HEK293 (cell line): ENCODE results near the gene GNAI2.

ENCODE experiments used
- CTCF ChIA-PET: fragments of 350-600 bp; formaldehyde crosslinking; extraction: SDS; loops from one replicate; lab custom pipeline; 2021; ENCODE audit warnings: antibody characterized with exemption; lab: Yijun Ruan, JAX
- POLR2A ChIA-PET: fragments of 300-600 bp; formaldehyde crosslinking; extraction: SDS; loops from one replicate; lab custom pipeline; 2020; ENCODE audit warnings: antibody characterized with exemption, inconsistent platforms; lab: Yijun Ruan, JAX
- H3K27ac ChIP-seq: fragments of 200-500 bp; sonication (Bioruptor generic); 2 replicates; pipeline ENCODE4 v1.5.1; 2014; ENCODE audit warnings: low read depth, low read length, control low read depth, inconsistent platforms; ENCODE audit errors: extremely low read depth
- H3K36me3 ChIP-seq, 2 experiments: fragments of 200-500 bp in 1 of 2; sonication (Bioruptor generic) in 1 of 2; 1 replicate in 1 of 2; 2 replicates in 1 of 2; pipeline ENCODE4 v1.5.1; 2014 to 2017; ENCODE audit warnings: inconsistent platforms in 2 of 2, low read length in 2 of 2; ENCODE audit not compliant: control insufficient read depth in 2 of 2, insufficient read depth in 1 of 2
- H3K4me1 ChIP-seq: fragments of 200-500 bp; sonication (Bioruptor generic); 2 replicates; pipeline ENCODE4 v1.5.1; 2014; ENCODE audit warnings: mild to moderate bottlenecking, low read length, inconsistent platforms; ENCODE audit not compliant: control insufficient read depth, insufficient read depth
- H3K4me3 ChIP-seq: 2 replicates; pipeline ENCODE4 v1.5.1; 2011; ENCODE audit warnings: low read depth, mild to moderate bottlenecking, control low read depth, low read length, moderate library complexity
- H3K9me3 ChIP-seq: fragments of 200-500 bp; sonication (Bioruptor generic); 2 replicates; pipeline ENCODE4 v1.5.1; 2014; ENCODE audit warnings: low read depth, low read length, inconsistent platforms; ENCODE audit not compliant: control insufficient read depth, insufficient read depth
- FEZF1 ChIP-seq: fragments of 450-650 bp; formaldehyde crosslinking; IDR thresholded peaks from 2 replicates; pipeline ENCODE4 v1.5.1; 2016; ENCODE audit warnings: missing biosample characterization, missing genetic modification characterization
- PATZ1 ChIP-seq: fragments of 450-650 bp; formaldehyde crosslinking; IDR thresholded peaks from 2 replicates; pipeline ENCODE4 v1.5.1; 2016; ENCODE audit warnings: missing biosample characterization, missing genetic modification characterization
- PBX3 ChIP-seq: sonication (generic); formaldehyde crosslinking; IDR thresholded peaks from 2 replicates; pipeline ENCODE4 v1.8.1; 2022; ENCODE audit warnings: mild to moderate bottlenecking, moderate library complexity, missing genetic modification reagents
- SETDB1 ChIP-seq: IDR thresholded peaks from one replicate; pipeline ENCODE4 v1.6.1; 2017; ENCODE audit warnings: mild to moderate bottlenecking, low read length, moderate library complexity, mixed read lengths; ENCODE audit not compliant: insufficient read length
- TCF7L2 ChIP-seq: IDR thresholded peaks from 2 replicates; pipeline ENCODE4 v1.6.1; 2011; ENCODE audit warnings: low read depth, mild to moderate bottlenecking, inconsistent platforms, low read length, moderate library complexity, borderline replicate concordance
- ZFHX2 ChIP-seq: fragments of 450-650 bp; formaldehyde crosslinking; conservative IDR thresholded peaks from 2 replicates; pipeline ENCODE4 v1.5.1; 2016; ENCODE audit warnings: missing biosample characterization, missing genetic modification characterization
- ZNF121 ChIP-seq: fragments of 450-650 bp; formaldehyde crosslinking; IDR thresholded peaks from 2 replicates; pipeline ENCODE4 v1.5.1; 2016; ENCODE audit warnings: missing biosample characterization, missing genetic modification characterization
- ZNF157 ChIP-seq: fragments of 450-650 bp; formaldehyde crosslinking; IDR thresholded peaks from 2 replicates; pipeline ENCODE4 v1.5.1; 2016; ENCODE audit warnings: missing biosample characterization, missing genetic modification characterization
- ZNF16 ChIP-seq: fragments of 450-650 bp; formaldehyde crosslinking; IDR thresholded peaks from 2 replicates; pipeline ENCODE4 v1.5.1; 2016; ENCODE audit warnings: low read depth, missing biosample characterization, missing genetic modification characterization
- ZNF223 ChIP-seq: fragments of 450-650 bp; formaldehyde crosslinking; IDR thresholded peaks from 2 replicates; pipeline ENCODE4 v1.5.1; 2016; ENCODE audit warnings: missing biosample characterization, missing genetic modification characterization
- ZNF366 ChIP-seq: fragments of 450-650 bp; formaldehyde crosslinking; conservative IDR thresholded peaks from 2 replicates; pipeline ENCODE4 v1.5.1; 2016; ENCODE audit warnings: missing biosample characterization, missing genetic modification characterization
- ZNF394 ChIP-seq: fragments of 450-650 bp; formaldehyde crosslinking; IDR thresholded peaks from 2 replicates; pipeline ENCODE4 v1.5.1; 2016; ENCODE audit warnings: missing biosample characterization, missing genetic modification characterization, mild to moderate bottlenecking, moderate library complexity, borderline replicate concordance
- ZNF514 ChIP-seq: fragments of 450-650 bp; formaldehyde crosslinking; IDR thresholded peaks from 2 replicates; pipeline ENCODE4 v1.5.1; 2016; ENCODE audit warnings: missing biosample characterization, missing genetic modification characterization
- ZNF600 ChIP-seq: fragments of 450-650 bp; formaldehyde crosslinking; IDR thresholded peaks from 2 replicates; pipeline ENCODE4 v1.5.1; 2016; ENCODE audit warnings: missing biosample characterization, missing genetic modification characterization
- ZNF610 ChIP-seq: fragments of 450-650 bp; formaldehyde crosslinking; IDR thresholded peaks from 2 replicates; pipeline ENCODE4 v1.5.1; 2016; ENCODE audit warnings: missing biosample characterization, missing genetic modification characterization, borderline replicate concordance
- ZNF654 ChIP-seq: fragments of 450-650 bp; formaldehyde crosslinking; IDR thresholded peaks from 2 replicates; pipeline ENCODE4 v1.5.1; 2016; ENCODE audit warnings: low read depth, missing biosample characterization, missing genetic modification characterization
- TF ChIP-seq, protein P1 (sequence below): fragments of 450-650 bp; formaldehyde crosslinking; IDR thresholded peaks from 2 replicates; pipeline ENCODE4; 2016; ENCODE audit warnings: missing biosample characterization, missing genetic modification characterization
- TF ChIP-seq, protein P2 (sequence below): fragments of 450-650 bp; formaldehyde crosslinking; IDR thresholded peaks from 2 replicates; pipeline ENCODE4 v1.5.1; 2017; ENCODE audit warnings: missing biosample characterization, missing genetic modification characterization
- TF ChIP-seq, protein P3 (sequence below): fragments of 450-650 bp; formaldehyde crosslinking; IDR thresholded peaks from 2 replicates; pipeline ENCODE4 v1.5.1; 2016; ENCODE audit warnings: missing biosample characterization, missing genetic modification characterization

The GNAI2 gene

DNA sequence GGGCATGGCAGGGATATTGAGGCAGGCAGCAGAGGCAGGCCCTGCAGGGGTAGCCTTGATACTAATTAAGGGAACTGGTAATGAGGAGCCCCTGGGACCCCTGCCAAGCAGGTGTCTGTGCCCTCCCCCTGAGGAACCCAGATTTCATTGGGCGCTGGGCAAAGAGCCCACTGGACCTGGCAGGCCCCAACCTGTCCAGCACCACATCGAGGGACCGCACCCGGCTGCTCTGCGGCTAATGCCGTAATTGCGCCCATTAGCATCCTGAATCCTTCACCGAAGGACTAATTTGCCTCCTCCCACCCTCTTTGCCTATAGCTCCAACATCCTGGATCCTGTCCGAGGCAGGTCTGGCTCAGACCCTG, 19.2 kb downstream of the GNAI2 start:
- POLR2A ChIA-PET, result interaction anchor here (1.6 kb wide), 1 partner anchor 10 kb away, joined by 4 read pairs; no protein-coding TSS in a partner anchor
- TF ChIP-seq ZNF610 (tag by site-specific recombination), result no peak
- no peak for TF ChIP-seq ZNF223 (tag by site-specific recombination)
- no peak for TF ChIP-seq ZNF16
- TF ChIP-seq FEZF1, result no peak
- no peak for TF ChIP-seq ZNF366 (tag by site-specific recombination)
- TF ChIP-seq ZNF157 (tag by site-specific recombination), result no peak
- TF ChIP-seq TCF7L2, result no peak
- TF ChIP-seq ZNF654 (tag by site-specific recombination), result no peak
- TF ChIP-seq PBX3, result no peak
- TF ChIP-seq ZFHX2 (tag by site-specific recombination), result no peak
- no peak for TF ChIP-seq ZNF600 (tag by site-specific recombination)
- no peak for TF ChIP-seq ZNF121 (tag by site-specific recombination)
- TF ChIP-seq ZNF514 (tag by site-specific recombination), result no peak
- TF ChIP-seq, protein P1, sequence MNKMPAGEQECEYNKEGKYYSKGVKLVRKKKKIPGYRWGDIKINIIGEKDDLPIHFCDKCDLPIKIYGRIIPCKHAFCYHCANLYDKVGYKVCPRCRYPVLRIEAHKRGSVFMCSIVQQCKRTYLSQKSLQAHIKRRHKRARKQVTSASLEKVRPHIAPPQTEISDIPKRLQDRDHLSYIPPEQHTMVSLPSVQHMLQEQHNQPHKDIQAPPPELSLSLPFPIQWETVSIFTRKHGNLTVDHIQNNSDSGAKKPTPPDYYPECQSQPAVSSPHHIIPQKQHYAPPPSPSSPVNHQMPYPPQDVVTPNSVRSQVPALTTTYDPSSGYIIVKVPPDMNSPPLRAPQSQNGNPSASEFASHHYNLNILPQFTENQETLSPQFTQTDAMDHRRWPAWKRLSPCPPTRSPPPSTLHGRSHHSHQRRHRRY (tag by site-specific recombination), result no peak
- TF ChIP-seq, protein P2, sequence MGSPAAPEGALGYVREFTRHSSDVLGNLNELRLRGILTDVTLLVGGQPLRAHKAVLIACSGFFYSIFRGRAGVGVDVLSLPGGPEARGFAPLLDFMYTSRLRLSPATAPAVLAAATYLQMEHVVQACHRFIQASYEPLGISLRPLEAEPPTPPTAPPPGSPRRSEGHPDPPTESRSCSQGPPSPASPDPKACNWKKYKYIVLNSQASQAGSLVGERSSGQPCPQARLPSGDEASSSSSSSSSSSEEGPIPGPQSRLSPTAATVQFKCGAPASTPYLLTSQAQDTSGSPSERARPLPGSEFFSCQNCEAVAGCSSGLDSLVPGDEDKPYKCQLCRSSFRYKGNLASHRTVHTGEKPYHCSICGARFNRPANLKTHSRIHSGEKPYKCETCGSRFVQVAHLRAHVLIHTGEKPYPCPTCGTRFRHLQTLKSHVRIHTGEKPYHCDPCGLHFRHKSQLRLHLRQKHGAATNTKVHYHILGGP (tag by site-specific recombination), result no peak
- TF ChIP-seq SETDB1, result no peak
- TF ChIP-seq, protein P3, sequence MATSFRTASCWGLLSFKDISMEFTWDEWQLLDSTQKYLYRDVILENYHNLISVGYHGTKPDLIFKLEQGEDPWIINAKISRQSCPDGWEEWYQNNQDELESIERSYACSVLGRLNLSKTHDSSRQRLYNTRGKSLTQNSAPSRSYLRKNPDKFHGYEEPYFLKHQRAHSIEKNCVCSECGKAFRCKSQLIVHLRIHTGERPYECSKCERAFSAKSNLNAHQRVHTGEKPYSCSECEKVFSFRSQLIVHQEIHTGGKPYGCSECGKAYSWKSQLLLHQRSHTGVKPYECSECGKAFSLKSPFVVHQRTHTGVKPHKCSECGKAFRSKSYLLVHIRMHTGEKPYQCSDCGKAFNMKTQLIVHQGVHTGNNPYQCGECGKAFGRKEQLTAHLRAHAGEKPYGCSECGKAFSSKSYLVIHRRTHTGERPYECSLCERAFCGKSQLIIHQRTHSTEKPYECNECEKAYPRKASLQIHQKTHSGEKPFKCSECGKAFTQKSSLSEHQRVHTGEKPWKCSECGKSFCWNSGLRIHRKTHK (tag by site-specific recombination), result no peak
- no peak for TF ChIP-seq ZNF394 (tag by site-specific recombination)
- TF ChIP-seq PATZ1 (tag by site-specific recombination), result no peak
- Histone ChIP-seq H3K4me1 (no peaks in the 10 kb centered on the region; the same call in 1 of the 2 replicates), H3K27ac (no peak overlapping the region), H3K9me3 (no peaks in the 10 kb centered on the region), H3K4me3 (no peak overlapping the region), H3K36me3 (peaks cover 5 to 53% of the 10 kb centered on the region in 2 experiments)
- CTCF ChIA-PET, result interaction anchor here (2.5 kb wide), 1 partner anchor 8 kb away, joined by 20 read pairs; no protein-coding TSS in a partner anchor
